GM19372 (cell line): ENCODE measurements around the gene EIF2D.

Experiments used
- ATAC-seq: cut with Tn5 transposase; IDR thresholded peaks from one replicate; pipeline ENCODE4 v1.9.1; 2021; ENCODE audit warnings: mild to moderate bottlenecking, low read depth, moderate library complexity; ENCODE audit not compliant: unreplicated experiment

EIF2D gene

DNA sequence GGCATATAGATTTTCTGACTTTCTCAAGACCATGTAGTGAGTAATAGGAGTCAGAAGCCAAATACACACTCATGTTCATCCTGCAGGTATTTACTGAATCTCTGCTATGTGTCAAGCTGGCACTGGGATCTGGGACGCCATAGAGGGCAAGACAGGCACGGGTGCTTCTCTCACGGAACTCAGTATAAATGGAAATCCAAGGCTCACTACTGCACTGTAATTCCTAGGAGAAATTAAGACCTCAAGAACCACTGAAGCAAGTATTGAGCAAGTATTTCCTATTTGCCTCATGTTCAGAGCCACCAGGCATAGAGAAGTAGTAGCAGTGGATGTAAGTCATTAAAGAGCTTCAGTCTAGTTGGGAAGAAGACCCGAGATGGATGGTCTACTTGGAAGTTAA lies 38.9 kb downstream of the EIF2D start:
- ATAC-seq: no peak

GRCh38 chr1:206572835-206573234 lies 39.4 kb downstream of the EIF2D start:
- no peak for ATAC-seq

GRCh38 chr1:206570529-206570928 lies 41.7 kb downstream of the EIF2D start:
- no peak for ATAC-seq

DNA sequence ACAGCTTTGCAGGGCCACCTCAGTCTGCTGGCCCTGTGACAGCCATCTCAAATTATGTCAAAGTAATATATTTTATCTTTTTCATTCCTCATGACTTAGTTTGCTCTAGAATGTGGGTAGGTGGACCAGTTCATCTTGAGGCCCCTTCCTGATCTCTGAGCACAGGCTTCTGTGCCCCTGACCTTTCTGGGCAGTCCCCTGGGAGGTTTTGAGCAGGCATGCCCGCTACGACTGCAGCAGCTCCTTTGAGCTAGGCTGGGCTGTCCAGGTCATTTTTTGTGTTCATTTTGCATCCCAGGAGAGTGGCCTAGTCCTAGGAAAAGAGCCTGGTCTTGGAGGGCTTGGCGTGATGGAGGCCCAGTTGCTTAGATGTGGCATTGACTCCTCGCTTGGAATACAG lies 42.7 kb downstream of the EIF2D start:
- no peak for ATAC-seq

DNA sequence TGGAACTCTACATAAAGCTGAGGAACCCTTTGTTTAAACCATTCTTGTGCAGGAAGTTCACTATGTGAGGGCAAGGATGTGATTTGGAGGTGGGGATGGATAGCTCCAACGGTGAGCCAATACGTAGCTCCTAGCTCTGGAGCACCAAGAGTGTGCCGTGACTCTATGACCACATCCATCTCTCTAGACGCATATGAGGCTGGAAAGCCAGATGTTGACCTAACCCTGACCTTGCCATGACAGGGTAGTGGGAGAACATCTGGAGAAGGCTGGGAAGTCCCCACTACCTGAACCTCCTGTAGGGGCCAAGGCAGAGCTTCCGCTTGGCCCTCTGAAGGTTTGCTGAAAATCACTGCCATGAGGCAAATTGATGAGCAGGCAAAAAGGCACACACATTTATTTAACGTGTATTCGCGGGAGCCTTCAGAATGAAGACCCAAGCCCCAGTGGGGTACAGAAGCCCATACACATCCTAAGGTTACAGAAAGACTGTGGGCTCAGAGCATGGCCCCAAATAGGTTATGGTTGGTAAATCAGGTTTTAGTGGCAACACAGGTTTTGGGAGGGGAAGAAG lies 43.4 kb downstream of the EIF2D start:
- no peak for ATAC-seq

DNA sequence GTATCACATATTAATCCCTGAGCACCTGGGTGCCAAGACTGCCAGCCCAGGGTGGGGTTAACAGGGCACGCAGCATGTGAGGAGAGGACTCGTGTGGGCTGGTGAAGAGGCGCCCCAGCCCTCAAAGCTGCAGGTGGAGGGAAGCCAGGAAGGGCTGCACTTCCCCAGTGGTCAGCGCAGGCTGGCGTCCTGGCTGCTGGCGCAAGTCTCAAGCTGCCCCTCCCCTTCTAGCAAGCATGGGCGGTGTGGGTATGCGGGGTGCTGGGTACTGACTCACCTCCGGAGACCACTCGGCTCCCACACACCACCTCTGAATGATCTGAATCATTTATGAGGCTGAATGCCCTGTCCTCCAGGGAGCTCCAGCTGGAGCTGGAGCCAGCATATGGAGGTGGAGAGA lies 44.0 kb downstream of the EIF2D start:
- no peak for ATAC-seq

- ATAC-seq: no peak
Measured at GRCh38 chr1:206566999-206567398, 45.3 kb downstream of the EIF2D start.

DNA sequence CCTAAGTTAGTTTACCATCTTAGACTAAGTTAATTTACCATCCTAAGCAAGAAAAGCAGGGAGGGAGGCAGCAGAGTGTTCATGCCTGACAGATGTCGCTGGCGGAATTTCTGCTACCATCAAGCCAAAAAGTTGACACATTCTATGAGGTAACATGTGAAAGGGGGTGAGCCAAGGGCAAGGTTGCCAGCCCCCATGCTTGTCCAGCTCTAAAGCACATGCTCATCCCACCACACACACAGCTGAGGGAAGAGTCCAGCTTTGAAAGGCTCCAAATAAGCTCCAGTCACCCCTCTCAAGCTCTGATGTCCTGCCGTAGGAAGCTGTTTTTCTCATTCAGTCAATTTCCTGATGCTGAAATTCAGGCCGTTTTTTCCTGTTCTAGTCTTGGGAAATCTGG lies 46.3 kb downstream of the EIF2D start:
- no peak for ATAC-seq

- peak; percentile 18 for ATAC-seq
Measured at GRCh38 chr1:206563367-206564207, 48.7 kb downstream of the EIF2D start.

- ATAC-seq: no peak
Measured at GRCh38 chr1:206560007-206560716, 52.1 kb downstream of the EIF2D start.

DNA sequence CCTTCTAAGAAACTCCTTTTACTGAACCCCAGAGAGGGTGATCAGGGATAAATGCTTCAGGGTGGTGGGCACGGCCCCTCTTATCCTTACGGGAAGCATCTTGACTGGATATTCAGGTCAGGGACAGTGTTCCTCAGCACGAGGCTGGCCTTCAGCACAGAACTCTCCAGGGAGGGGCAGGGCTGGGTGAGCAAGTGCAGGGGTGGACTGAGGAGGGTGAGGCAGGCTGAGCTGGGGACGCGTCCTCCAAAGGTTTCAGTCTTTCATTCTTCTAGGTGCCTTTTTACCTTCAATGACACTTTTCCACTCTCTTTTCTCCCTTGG lies 52.6 kb downstream of the EIF2D start:
- ATAC-seq: no peak

DNA sequence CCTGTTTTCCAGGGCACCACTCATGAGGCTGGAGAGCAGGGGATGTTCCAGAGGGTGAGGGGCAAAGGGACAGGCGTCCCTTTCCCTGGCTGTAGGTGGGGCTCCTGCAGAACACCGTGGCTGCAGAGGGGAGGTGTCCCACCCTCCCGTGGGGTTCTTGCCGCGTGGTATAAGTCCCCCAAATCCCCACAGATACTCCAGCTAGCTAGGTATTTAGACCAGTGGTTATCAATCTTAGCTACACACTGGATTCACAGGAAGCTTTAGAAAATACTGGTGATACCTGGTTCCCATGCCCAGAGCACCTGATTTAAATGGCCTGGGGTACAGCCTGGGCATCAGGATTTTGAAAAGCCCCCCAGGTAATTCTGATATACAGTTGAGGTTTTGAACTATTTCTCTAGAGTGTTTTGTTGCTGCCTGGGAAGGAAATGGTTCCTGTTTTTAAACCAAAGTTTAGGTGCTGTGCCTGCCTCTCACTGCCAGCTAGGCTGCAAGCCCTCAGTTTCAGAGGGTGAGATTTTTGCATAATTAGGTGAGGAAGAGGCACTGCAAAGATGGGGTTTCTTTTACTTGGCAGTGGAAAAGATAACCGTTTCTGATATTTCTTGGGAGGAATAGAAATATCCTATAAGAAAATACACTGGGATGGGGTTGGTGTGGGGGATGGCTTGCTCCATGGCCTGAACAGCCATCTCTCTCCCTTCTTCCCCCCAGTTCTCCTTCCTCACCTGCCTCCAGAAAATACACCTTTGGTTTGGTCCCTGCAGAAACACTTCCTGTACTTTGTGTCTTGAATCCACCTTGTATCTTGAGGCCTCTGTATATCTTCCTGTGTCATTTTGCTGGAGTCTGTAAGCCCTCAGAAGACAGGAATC lies 53.2 kb downstream of the EIF2D start:
- ATAC-seq: no peak

DNA sequence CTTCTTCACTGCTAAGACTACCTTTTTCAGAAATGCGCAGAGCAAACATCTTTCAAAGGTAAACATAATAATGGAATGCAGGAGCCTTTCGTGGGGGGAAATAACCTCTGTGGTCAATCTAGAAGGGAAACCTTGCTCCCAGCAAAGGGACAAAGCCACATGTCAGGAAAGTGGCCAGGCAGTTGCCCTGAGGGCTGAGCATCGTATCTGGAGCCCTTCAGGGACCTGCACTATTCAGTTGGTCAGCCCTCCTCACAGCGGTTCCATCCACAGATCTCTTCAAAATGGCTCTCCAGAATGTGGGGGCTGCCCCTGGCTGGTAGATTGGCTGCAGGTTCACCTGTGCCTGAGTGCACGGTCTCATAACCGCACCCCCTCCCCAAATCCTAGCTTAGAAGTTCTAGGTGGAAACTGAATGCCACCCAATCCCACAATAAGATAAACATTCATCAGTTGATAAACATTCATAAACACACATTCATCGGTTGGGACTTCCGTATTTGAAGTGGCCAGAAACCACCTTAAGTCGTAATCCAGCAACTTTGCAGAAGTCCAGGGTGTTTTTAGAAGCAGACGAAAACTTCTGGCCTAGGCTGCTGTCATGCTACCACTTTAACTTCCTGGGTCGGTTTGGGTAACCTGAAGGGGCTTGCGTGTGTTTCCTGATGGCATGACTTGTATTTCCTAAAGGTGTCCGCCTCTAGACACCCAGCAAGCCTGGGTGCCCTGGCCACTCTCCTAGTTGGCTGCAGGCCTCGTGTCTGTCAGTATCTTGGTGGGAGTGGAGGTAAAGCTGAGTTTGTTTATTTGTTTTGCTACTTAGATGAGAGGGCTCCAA lies 54.4 kb downstream of the EIF2D start:
- ATAC-seq: no peak

DNA sequence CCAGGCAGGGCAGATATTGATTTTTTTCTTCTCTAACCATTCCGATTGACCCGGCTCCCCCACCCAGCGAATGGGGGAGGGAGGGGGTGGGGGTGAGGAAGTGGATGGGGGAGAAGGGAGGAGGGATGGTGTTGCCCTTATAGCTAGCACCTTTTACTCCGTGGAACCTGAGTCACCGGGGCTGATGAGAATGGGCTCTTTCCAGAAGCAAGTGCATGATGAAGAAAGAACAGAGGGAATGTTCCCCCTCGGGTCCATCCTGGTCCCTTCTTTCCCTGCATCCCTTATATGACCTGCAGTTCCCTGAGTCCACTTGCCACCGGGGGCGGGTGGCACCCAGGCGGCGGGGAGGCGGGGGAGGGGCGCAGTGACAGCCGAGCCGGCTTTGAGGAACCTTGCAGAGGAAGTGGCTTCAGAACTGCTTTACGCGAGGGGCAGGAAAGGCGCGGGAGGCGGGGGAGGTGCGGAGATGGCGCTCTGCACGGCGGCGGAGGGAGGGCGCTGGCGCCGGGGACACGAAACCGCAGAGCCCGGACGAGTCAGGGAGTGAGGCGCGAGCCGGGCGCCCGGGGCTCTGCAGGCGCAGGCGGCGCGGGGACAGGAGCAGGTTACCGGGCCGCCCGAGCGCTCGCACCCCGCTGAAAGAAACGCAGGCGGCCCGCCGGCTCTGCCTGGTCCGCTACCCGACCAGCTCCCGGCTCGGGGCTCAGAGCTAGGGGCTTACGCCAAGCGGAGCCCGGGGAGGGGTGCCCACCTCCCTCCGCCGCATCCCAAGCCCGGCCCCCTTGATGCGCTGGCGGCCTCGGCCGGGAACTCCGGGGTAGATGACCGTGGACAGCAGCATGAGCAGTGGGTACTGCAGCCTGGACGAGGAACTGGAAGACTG lies 55.3 kb downstream of the EIF2D start:
- ATAC-seq: peak; percentile 50

GRCh38 chr1:206556047-206556749 lies 56.1 kb downstream of the EIF2D start:
- ATAC-seq: no peak

DNA sequence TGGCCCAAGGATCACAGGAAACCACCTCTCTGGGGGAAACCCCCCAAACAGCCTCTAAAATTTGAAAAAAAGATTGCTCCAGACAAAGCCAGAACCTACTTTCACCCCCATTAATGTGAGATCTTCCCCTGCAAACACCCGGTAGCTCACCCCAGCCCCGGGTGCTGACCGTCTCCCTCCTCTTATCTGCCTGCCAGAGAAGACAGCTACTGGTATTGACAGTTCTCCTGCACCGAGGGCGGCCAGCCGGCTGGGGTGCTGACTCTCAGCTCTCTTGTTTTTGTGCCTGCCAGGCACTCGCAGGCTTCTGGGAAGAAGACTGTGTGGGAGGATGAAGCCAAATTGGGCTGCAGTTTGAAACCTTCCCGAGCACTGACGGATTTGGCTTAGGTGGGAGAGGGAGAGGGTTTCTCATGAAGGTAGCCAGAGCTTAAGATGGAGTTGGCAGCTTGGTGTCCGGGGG lies 56.8 kb downstream of the EIF2D start:
- ATAC-seq: no peak

GRCh38 chr1:206554701-206555472 lies 57.4 kb downstream of the EIF2D start:
- no peak for ATAC-seq

DNA sequence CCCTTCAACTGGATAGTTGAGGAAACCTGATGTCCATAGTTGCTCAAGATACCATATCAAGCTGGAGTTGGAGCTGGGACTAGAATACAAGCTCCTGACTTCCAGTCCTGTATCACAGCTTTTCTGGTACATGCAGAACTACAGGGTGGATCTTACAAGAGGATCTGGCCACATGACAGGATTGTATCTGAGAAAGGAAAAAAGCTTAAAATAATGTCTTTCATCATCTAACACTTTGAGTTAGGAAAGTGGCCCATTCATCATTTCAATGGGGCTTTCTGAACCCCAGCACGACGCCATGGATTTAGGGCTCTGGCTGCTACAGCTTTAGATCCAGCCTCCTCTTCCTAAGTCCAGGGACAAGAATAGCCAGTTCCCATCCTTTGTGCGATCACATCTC lies 58.1 kb downstream of the EIF2D start:
- ATAC-seq: no peak
